PFSK-1 (cell line): ENCODE measurements around the gene IL1R1.

Experiments
- FOXP2 ChIP-seq: optimal IDR thresholded peaks from 2 replicates; pipeline ENCODE3; 2011; ENCODE audit warnings: borderline replicate concordance, control low read depth, inconsistent platforms; ENCODE audit not compliant: insufficient read depth; ENCODE audit errors: extremely low read length, extremely low read depth
- POLR2AphosphoS5 ChIP-seq: IDR thresholded peaks from 2 replicates; pipeline ENCODE4 v1.6.1; 2012; ENCODE audit warnings: low read depth, mild to moderate bottlenecking, control low read depth, low read length, moderate library complexity
- SIN3A ChIP-seq: IDR thresholded peaks from 2 replicates; pipeline ENCODE4 v1.6.1; 2012; ENCODE audit warnings: mild to moderate bottlenecking, low read length, moderate library complexity, borderline replicate concordance; ENCODE audit not compliant: insufficient read depth
- TAF1 ChIP-seq: IDR thresholded peaks from 2 replicates; pipeline ENCODE4 v1.6.1; 2012; ENCODE audit warnings: low read length, control low read depth, borderline replicate concordance; ENCODE audit not compliant: insufficient read depth
- TF ChIP-seq, protein P1 (sequence below), 2 experiments: IDR thresholded peaks; 2 replicates each; pipeline versions ENCODE4 v1.6.1 to v1.8.0; 2011 to 2012; ENCODE audit warnings: low read depth in 2 of 2, low read length in 2 of 2, control low read depth in 1 of 2, inconsistent platforms in 1 of 2, mild to moderate bottlenecking in 1 of 2, moderate library complexity in 1 of 2; ENCODE audit not compliant: insufficient read depth in 1 of 2

Gene IL1R1

GRCh38 chr2:102126660-102127059, 15.9 kb upstream of the IL1R1 start:
- TF ChIP-seq FOXP2 (no peak), POLR2AphosphoS5 (no peak), TAF1 (no peak), SIN3A (no peak)
- TF ChIP-seq, protein P1, sequence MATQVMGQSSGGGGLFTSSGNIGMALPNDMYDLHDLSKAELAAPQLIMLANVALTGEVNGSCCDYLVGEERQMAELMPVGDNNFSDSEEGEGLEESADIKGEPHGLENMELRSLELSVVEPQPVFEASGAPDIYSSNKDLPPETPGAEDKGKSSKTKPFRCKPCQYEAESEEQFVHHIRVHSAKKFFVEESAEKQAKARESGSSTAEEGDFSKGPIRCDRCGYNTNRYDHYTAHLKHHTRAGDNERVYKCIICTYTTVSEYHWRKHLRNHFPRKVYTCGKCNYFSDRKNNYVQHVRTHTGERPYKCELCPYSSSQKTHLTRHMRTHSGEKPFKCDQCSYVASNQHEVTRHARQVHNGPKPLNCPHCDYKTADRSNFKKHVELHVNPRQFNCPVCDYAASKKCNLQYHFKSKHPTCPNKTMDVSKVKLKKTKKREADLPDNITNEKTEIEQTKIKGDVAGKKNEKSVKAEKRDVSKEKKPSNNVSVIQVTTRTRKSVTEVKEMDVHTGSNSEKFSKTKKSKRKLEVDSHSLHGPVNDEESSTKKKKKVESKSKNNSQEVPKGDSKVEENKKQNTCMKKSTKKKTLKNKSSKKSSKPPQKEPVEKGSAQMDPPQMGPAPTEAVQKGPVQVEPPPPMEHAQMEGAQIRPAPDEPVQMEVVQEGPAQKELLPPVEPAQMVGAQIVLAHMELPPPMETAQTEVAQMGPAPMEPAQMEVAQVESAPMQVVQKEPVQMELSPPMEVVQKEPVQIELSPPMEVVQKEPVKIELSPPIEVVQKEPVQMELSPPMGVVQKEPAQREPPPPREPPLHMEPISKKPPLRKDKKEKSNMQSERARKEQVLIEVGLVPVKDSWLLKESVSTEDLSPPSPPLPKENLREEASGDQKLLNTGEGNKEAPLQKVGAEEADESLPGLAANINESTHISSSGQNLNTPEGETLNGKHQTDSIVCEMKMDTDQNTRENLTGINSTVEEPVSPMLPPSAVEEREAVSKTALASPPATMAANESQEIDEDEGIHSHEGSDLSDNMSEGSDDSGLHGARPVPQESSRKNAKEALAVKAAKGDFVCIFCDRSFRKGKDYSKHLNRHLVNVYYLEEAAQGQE (IDR thresholded peaks at IDR 0.05; ENCODE audit: insufficient read depth in 1 of 2, low read depth in 2 of 2, low read length in 2 of 2): no peak

GRCh38 chr2:102129082-102129481, 13.5 kb upstream of the IL1R1 start:
- TF ChIP-seq TAF1 (no peak), FOXP2 (no peak)
- TF ChIP-seq, protein P1 (IDR thresholded peaks at IDR 0.05; ENCODE audit: insufficient read depth in 1 of 2, low read depth in 2 of 2, low read length in 2 of 2): no peak

- TF ChIP-seq SIN3A (no peak), FOXP2 (no peak), POLR2AphosphoS5 (no peak), TAF1 (no peak)
- TF ChIP-seq, protein P1 (IDR thresholded peaks at IDR 0.05; ENCODE audit: insufficient read depth in 1 of 2, low read depth in 2 of 2, low read length in 2 of 2): no peak
These were observed 12.4 kb upstream of the IL1R1 start for GRCh38 chr2:102129951-102130646.

DNA sequence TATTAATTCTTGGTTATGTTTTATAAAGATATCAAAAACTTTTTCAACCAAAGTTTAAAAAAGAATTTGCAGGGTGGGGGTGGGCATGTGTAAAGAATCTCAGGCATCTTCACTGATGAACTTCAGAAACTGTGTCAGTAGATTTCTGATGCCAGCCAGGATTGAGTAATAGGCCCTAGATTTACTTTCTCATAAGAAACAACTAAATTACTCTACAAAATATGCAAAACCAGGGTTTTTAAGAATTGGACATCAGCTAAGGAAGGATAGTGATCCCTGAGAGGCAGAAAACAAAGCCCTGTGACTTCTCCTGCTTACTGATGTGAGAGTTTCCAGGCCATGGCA, 11.9 kb upstream of the IL1R1 start:
- TF ChIP-seq, protein P1 (IDR thresholded peaks at IDR 0.05; ENCODE audit: insufficient read depth in 1 of 2, low read depth in 2 of 2, low read length in 2 of 2): no peak
- no peak for TF ChIP-seq POLR2AphosphoS5
- TF ChIP-seq TAF1: no peak
- TF ChIP-seq SIN3A: no peak
- TF ChIP-seq FOXP2: no peak

- TF ChIP-seq POLR2AphosphoS5 (no peak), TAF1 (no peak), SIN3A (no peak), FOXP2 (no peak)
- TF ChIP-seq, protein P1 (IDR thresholded peaks at IDR 0.05; ENCODE audit: insufficient read depth in 1 of 2, low read depth in 2 of 2, low read length in 2 of 2): no peak
These were observed 11.0 kb upstream of the IL1R1 start for GRCh38 chr2:102131564-102131963.
